NB4 (cell line): ENCODE data around the gene STAG2.

ENCODE experiments used
- CTCF ChIP-seq: IDR thresholded peaks from one replicate; pipeline ENCODE4 v1.5.1; 2012; ENCODE audit warnings: low read depth, low read length
- MAX ChIP-seq: IDR thresholded peaks from 2 replicates; pipeline ENCODE4 v1.6.1; 2011; ENCODE audit warnings: low read depth, low read length
- POLR2A ChIP-seq: IDR thresholded peaks from 2 replicates; pipeline ENCODE4 v1.6.1; 2011; ENCODE audit warnings: mild to moderate bottlenecking; ENCODE audit not compliant: insufficient read length; ENCODE audit errors: extremely low read depth

- TF ChIP-seq POLR2A (no peak), CTCF (no peak), MAX (no peak)
Observed at GRCh38 chrX:123975180-123975579, 13.7 kb downstream of the STAG2 start.
